T-helper 22 cell (primary cell): ENCODE results near the gene DYNLT2.
"Not testable (repeated sequence)": the region's sequence is repeated elsewhere in the genome, so short reads cannot be mapped to it uniquely, and the experiment has no call there.

Experiments
- DNase-seq: peaks from one replicate; pipeline ENCODE4 v3.0.0-alpha.2; 2020; ENCODE audit warnings: low read depth

Gene DYNLT2

DNA sequence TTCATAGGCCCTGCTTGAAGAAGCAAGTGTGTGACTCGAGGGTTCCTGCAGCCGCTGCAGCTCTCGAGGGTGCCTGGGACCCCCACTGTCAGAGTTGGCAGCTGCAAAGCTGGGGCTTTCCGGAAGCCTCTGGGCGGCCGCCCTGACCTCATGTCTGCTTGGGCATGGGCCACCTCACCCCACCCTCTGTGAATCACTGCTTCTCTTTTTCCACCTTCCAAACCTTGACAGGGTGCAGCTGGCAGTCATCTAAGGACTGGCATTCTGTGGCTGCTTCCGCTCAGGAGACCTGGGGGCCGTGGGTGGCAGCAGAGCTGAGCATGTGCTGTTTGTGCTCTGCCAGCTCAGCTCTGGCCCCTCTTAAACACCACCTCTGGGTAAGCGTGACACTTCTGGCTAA is 32.0 kb upstream of the DYNLT2 start:
- no peak for DNase-seq

DNA sequence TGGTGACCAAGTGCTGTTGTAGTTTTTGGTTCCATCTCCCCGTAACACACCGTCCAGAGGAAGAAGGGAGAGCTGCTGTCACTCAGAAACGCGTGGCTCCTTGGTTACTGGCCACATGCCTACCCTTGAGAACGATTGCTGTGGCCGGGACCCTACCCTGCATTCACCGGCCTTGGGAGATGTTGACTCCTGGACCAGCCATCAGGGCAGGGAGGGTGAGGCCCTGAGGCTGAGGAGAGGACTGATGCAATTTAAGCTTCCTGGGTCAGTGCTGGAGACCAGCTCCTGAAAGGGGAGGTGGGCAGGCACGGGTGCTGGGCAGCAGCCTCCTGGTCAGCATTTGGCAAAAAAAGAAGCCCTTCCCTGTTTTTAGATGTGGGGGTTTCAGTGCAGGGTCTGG is 31.6 kb upstream of the DYNLT2 start:
- DNase-seq = no peak

DNA sequence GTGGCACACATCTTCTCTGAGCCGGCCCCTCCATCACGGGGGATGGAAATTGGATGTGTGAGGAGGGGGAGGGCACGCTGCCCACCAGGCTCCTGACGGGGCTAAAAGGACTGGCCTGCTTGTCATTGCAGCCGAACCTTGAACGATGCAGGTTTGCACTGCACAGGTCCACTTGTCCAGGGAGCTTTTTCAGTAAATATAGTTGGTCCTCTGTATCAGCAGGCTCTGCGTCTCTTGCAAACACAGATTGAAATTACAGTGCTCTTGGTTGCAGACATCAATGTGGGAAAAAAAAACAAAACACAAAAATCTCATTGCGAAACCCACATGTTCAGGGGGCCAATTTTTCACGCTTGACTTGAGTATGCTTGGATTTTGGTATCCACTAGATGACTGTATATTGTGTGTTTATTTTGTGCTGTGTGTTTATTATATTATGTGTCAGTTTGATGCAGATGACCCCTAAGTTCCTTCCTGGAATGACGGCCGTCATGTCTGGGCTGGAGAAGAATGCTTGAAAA is 29.3 kb upstream of the DYNLT2 start:
- DNase-seq = no peak

DNA sequence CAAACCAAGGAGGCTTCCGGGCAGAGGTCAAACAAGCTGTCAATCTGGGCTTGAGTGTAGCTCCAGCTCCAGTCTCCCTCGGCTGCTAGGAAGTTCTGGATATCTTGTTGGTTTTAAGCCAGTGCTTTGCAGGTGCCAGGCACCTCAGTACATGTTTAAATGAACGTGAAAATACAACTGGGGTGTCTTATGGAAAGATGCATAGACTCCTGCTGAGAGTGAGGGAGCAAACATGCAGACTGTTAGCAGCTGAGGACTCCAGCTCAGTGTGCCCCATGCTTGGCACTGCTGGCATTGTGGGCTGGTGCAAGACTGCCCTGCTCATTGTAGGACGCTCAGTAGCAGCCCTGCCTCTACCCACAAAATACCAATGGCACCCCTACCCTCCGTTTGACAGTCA is 28.5 kb upstream of the DYNLT2 start:
- no peak for DNase-seq

DNA sequence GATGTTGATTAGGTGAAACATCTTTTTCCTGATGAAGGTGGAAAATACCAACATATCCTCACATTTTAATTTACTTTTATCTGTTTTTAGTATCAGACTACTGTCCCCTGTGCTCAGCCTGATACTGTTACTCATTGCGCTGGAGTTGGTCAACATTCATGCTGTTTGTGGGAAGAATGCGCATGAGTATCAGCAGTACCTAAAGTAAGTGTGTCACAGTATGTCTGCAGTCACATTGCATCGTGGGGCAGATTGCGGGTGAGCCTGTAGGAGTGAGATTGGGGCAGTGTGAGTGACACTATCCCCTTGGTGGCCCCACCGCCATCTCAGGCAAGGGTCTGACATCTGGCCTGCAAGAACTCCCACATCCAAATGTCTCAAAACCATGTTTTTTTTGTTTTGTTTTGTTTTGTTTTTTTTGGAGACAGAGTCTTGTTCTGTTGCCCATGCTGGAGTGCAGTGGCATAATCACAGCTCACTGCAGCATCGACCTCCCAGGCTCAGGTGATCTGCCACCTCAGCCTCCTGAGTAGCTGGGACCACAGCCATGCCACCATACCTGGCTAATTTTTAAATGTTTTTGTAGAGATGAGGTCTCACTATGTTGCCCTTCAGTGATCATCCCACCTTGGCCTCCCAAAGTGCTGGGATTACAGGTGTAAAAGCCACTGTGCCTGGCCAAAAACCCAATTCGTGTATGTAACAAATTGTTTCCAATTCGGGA is 27.9 kb upstream of the DYNLT2 start:
- no peak for DNase-seq

DNA sequence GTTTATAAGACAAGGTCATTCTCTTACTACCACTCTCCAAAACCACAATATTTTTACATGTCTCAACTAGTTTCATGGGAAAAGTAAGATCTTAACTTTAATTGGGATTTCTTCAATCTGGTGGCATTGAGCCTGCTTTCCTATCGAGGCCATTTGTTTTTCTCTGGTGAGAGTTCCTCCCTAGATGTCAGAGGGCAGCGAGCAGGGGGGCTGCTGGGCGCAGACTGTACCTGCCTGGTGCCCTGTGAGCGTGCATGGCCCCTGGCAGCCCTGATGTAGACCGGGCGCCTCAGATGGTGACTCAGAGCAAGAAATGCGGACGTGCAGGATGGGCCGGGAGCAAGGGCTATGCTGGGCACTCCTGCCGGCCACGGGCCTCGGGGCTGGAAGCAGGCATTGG is 27.3 kb upstream of the DYNLT2 start:
- no peak for DNase-seq

DNA sequence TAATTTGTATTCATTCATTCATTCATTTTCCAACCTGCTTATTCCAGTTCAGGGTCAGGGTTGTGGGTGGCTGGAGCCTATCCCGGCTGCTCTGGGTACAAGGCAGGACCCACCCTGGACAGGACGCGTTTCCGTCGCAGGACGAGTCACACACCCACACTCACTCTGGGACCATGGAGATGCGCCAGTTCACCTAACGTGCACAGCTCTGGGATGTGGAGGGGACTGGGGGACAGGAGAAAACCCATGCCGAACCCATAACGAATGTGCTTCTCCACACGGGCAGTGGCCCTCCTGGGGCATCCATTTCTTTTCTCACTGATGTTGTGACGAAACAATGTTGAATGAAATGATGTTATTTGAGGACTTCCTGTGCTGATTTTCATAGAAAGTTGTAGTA is 26.5 kb upstream of the DYNLT2 start:
- no peak for DNase-seq

DNA sequence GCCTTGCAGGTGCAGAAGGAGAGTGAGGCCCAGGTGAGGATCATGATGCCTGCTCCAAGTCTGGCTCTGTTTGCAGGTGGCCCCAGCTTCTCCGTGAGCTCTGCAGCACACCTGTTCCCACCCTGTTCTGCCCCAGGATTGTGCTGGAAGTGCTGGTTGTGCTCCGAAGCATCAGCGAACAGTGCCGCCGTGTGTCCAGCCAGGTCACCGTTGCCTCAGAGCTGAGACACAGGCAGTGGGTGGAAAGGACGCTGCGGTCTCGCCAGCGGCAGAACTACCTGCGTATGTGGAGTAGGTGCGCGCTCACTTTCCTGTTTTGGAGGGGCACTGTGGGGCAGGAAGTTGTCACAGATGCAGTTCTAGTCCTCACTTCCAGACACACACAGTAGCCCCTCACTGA is 25.0 kb upstream of the DYNLT2 start:
- no peak for DNase-seq

DNA sequence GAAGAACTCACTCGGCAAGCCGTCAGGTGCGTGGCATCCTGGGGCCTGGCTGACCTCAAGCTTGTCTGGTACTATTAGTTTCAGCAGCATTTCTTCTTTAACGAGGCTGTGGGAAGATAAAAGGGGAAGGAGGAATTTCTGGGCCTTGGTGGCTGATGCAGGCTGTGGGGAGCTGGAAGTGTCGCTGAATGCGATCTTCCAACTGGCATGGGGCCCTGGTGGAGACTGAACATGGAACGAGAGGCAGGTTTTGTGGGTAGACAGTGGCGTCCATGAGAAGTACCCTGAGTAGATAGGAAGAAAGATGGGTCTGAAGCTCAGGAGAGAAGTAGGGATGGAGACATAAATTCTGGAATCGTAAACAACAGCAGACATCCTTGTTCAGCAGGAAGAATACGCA is 23.9 kb upstream of the DYNLT2 start:
- no peak for DNase-seq

DNA sequence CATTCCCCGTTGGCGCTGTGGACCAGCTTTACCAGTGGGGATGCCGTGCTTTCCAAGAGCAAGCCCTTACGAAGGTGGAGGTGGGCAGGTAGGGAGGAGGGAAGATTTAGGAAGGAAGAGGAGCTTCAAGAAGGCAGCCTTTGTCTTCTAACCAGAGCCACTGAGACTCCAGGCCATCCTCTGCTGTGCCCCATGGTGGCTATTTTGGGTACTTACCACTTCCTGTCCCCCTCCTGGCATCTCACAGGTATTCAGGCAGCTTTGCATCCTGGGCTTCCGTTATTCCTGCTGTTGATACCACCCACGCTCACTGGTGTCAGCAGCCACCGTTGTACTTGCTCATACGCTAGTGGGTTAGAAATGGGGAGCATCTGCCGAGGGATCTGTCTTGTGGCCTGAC is 23.0 kb upstream of the DYNLT2 start:
- no peak for DNase-seq

DNA sequence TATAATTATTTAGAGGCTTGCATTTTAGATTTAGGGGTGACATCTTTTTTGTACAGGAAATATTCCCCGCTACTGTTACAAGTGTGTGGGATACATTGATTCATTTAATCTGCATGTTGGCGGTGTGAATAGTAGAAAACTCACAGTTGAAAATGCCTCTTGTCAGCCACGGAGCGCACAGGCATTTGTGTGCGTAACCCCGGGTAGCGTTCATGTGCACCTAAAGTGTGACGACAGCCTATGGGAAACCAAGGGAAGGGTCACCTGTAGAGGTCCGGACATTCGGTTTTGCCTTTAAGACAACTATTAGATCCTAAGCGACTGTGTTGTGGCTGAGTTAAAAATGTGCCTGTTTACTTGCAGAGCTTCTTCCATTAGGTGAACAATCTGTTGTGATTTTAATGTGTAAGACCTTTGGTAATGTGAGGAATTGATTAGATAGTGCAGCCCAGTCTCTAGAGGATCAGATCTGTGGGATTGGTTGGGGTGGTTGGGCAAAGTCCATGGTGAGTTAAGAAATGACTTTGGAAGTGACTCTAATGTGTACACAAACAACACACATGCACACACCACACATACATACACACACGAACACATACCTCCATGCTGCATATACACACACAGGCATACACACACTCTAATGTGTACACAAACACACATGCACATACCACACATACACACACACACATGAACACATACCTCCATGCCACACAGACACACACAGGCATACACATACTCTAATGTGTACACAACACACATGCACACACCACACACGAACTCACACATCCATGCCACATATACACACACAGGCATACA is 15.8 kb upstream of the DYNLT2 start:
- DNase-seq = no peak

DNA sequence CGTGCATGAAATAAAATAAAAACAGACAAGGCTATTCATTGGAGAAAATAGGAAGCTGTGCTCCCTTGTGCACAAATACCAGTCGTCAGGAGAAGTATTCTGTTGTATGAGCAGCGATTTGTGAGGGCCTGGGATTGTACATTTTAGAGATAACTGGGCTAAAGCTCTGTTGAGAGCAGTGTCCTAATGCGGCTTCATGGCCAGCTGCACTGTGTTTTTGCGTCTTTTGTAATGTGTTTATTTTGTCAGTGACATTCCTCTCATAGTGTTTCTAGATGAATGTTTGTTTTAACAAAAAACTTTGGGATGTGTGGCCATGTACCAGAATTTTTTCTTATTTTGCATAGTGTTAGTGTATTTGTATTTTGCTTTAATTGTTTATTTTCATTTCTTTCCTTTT is 14.9 kb upstream of the DYNLT2 start:
- DNase-seq = no peak

DNA sequence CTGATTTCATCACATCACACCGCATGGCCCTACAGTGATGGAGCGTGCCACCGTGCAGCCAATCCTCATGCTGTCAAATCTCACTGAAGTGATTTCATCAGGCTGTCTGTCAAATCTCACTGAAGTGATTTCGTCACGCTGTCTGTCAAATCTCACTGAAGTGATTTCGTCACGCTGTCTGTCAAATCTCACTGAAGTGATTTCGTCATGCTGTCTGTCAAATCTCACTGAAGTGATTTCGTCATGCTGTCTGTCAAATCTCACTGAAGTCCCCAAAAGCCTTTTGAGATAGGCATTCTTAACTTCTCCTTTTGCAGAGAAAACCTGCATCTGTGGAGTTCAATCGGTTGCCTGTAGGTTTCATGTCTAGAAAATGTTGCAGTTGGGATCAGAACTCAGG is 14.4 kb upstream of the DYNLT2 start:
- not testable (repeated sequence) for DNase-seq

DNA sequence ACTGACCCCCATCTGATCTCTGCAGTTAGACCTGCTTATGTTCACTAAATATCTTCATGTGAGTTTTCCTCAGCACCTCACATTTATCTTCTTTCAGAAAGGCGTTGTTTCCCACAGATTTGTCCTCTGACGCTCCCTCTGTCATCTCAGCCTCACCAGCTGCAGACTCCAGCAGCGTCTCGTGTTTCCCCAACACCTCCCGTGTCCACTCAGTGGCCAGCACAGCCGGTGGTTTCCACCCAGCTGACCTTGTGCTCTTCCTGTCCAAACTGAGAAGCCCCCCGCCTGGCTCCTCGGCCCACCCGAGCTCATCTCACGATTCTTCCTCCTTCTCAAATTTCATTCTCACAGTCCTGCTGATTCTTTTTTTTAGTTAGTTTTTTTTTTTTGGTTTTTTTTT is 12.5 kb upstream of the DYNLT2 start:
- no peak for DNase-seq

DNA sequence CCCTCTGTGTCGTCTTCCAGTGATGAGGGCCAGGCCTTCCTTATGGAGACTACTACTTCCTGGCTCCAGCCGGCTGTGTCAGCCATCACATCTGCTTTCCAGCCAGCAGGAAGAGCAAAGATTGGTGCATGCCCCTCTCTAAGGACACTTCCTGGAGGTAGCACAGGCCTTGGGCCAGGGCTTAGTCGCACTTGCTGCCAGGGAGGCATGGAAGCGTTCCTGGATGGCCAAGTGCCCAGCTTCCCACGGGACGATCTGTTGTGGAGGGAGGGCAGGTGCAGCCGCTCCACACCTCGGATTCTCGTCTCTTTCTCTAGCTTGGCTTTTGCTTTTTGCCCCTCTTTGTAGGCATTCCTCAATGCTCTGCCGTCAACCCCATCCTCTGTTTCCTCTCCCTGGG is 11.9 kb upstream of the DYNLT2 start:
- no peak for DNase-seq

DNA sequence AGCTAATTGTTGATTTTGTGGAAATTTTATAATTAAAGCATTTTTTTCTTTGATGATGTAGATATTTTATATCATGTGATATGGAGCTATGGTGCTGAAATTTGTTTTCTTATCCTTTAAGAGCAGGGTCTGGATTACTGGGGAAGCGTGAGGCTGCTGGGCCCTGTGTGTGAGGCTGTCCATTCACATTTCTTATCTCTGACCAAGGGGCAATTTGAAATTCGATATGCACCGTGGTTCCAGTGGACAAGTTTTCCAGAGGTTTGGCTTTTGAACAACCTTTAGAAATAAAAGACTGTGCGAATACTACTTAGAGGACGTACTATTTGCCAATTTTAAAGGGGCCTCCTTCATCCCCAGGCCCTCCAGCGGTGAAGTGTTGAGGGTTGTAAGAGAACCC is 3.8 kb upstream of the DYNLT2 start:
- no peak for DNase-seq

DNA sequence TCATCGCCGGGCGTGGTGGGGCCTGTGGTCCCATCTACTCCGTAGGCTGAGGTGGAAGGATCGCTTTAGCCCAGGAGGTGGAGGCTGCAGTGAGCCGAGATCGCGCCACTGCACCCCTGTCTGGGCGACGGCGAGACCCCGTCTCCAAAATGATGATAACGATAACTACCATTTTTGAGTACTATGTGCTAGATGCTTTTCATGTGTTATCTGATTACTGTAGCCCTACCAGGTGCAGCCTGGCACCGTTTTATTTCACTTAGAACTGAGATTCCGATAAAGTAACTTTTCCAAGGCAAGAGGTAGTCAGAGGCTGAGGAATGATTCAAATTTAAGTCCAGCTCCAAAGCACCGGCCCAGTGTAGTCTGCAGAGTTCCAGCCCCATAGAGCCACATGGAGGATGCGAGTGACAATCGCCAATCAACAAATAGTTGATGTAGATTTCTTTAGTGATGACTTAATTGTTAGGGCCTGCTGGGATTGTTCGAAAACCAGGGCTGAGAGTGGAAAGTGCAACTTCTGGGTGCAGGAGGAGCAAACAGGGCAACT is 777 bp upstream of the DYNLT2 start:
- no peak for DNase-seq

DNA sequence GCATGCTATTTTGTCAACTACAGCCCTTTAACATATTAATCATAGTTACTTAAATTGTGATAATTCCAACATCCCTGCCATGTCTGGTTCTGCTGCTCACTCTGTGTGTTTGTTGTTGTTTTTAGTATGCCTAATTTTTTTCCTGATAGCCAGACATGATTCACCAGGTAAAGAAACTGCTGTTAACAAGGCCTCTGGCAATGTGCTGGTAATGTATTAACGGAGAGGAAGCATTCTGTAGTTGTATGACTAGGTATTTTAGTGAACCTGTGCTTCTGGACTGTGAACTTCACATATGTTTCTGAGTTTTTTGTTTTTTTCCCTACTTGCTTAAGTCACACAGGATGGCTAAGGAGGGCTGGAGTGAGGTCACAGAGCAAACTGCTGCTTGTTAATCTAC is 4.8 kb downstream of the DYNLT2 start:
- DNase-seq = no peak

DNA sequence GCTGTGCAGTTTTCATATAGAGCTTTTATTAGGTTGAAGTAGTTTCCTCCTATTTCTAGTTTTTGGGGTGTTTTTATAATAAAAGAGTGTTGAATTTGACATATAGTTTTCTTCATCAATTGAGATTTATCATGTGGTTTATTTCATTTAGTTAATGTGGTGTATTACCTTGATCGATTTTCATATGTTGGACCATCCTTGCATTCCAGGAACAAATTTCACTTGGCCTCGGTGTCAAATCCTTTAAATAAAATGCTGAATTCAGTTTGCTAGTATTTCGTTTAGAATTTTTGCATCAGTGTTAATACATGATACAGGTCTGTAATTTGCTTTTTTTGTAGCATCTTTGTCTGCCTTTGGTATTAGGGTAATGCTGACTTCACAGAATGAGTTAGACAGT is 6.0 kb downstream of the DYNLT2 start:
- DNase-seq = no peak

DNA sequence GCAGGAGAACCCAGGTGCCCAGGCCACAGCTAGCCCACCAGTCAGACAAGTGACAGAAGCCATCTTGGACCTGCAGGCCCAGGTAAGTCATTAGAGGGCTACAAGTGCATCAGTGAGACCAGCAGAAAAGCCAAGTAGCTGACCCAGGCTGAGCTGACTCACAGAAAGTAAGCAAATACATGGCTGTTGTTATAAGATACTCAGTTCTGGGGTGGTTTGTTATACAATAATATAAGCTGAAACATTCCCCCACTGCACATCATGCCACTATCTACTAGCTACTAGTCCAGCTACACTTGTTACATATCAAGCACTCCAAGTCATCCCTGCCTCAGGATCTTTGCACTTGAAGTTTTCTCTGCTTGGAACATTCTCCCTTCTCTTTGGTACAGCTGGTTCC is 10.0 kb downstream of the DYNLT2 start:
- DNase-seq = no peak

DNA sequence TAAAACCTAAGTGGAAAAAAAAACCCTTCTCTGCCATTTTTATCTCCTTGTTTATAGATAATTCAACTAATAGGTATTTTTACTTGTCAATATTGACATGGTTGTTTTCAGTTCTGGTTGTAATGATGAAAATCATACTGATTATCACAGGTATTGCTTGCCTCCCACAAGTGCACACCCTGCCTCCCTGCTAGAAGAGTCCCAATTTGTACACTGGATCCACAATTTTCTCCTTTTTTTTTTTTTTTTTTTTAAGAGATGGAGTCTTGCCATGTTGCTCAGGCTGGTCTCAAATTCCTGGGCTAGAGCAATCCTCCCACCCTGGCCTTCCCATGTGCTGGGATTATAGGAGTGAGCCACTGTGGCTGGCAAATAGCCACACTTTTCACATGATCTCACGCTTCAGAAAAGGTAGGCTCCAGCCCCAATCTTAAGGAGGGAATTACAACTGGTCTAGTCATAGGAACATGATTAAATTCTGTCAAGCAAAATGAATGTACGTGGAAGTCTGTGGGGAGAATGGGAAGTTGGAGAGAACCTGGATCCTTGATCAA is 12.3 kb downstream of the DYNLT2 start:
- no peak for DNase-seq

DNA sequence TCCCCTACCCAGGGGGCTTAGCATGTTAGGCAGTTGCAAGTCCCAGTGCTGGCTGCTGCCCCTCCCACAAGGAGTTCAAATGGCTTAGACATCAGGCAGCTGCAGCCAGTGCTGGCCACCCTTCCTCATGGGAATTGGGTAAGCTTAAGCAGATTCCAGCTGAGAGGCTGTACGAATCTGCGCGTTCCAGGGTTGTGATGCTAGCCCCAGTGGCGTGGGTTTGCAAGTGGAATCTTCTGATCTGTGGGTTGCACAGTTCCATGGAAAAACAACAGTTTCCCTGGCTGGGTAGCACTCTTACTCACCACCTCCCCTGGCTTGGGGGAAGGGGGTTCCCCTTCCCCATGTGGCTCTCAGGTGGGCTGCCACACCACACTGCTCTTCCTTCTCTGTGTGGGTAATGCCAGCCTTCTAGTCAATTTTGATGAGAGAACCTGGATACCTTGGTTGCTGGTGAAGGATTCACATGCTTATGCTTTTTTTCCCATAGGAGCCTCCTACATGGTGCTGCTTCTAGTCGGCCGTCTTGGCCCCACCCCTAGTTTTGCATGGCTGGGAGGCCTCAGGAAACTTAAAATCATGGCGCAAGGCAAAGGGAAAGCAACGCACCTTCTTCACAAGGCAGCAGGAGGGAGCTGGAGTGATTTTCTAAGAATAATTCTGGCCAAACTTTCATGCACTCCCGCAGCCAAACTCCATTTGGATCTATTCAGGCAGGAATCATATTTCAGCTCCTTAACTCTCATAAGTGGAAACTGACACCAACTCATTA is 13.0 kb downstream of the DYNLT2 start:
- no peak for DNase-seq
